Measurements from ENCODE around the gene PRICKLE1. TPM values are rescaled to one million over a fixed set of nuclear protein-coding genes. Genes with fewer than 3 reads are reported as not detected.

The PRICKLE1 gene
- total and polyA plus RNA-seq, 2 donors (not counting 3 experiments of a cell fraction or from before 2014, with no cell fraction given), result 34.3 to 86.0 TPM

GRCh38 chr12:42585154-42585840 lies 4.2 kb downstream of the PRICKLE1 start:
- CTCF ChIA-PET, result interaction anchor here (1.1 to 3.2 kb wide), 8 partner anchors 16 to 753 kb away, joined by 3 to 24 read pairs (median 4); no protein-coding TSS in a partner anchor
- Histone ChIP-seq H3K4me2 (ENCODE audit: insufficient read depth, low read length) (peak overlapping the region; percentile 98), H4K20me1 (replicated peaks; ENCODE audit: control insufficient read depth, extremely low read depth, insufficient read depth, low read length) (peaks cover 4% of the 10 kb centered on the region), H3K27me3 (ENCODE audit: control insufficient read depth in 2 of 2, insufficient read depth in 2 of 2, low read length in 2 of 2) (no peaks in the 10 kb centered on the region), H3K4me1 (ENCODE audit: control insufficient read depth, extremely low read depth, insufficient read depth, low read length) (peaks cover 66% of the 10 kb centered on the region), H3K9ac (replicated peaks; ENCODE audit: extremely low read depth, insufficient read depth, low read length) (peak overlapping the region; percentile 90), H3K9me3 (replicated peaks; ENCODE audit: control insufficient read depth, insufficient read depth, low read length) (no peaks in the 10 kb centered on the region), H3K79me2 (ENCODE audit: control insufficient read depth, insufficient read depth, low read length) (peaks cover 90% of the 10 kb centered on the region), H2AFZ (ENCODE audit: low read depth, low read length) (no peak overlapping the region), H3K4me3 (replicated peaks in 1 of 3; ENCODE audit: insufficient read depth in 1 of 3, low read depth in 1 of 3, low read length in 3 of 3) (peak overlapping the region in 1 of 3 experiments; percentile 99), H3K9me1 (replicated peaks; ENCODE audit: control insufficient read depth, extremely low read depth, insufficient read depth, low read length) (no peaks in the 10 kb centered on the region), H3K27ac (ENCODE audit: insufficient read depth, low read depth, low read length) (peak overlapping the region; percentile 23), H3K36me3 (ENCODE audit: control insufficient read depth in 2 of 2, extremely low read depth in 1 of 2, insufficient read depth in 2 of 2, low read length in 2 of 2) (peaks cover 0 to 11% of the 10 kb centered on the region in 2 experiments)
- no TSS peak for BruUV-seq (replicated peaks)
- intact Hi-C loops (cut with micrococcal nuclease), result no loop called here
- dilution Hi-C loops (cut with MboI; ENCODE audit: extremely low pct_ligation_motif_present, low sequenced_read_pairs), result loop anchor here (10.0 kb wide), 1 partner anchor 700 kb away; no protein-coding TSS in a partner anchor
- TF ChIP-seq POLR2A (IDR thresholded peaks at IDR 0.05; ENCODE audit: low read depth, low read length) (no peak), EZH2 (IDR thresholded peaks at IDR 0.05; ENCODE audit: borderline replicate concordance, low read depth, low read length, severe bottlenecking) (no peak), CTCF (IDR thresholded peaks at IDR 0.05; ENCODE audit: extremely low read depth in 1 of 2, insufficient read depth in 1 of 2, low read depth in 1 of 2, low read length in 2 of 2) (no peak), MAX (IDR thresholded peaks at IDR 0.05; ENCODE audit: insufficient read depth, insufficient read length) (no peak), POLR2AphosphoS5 (IDR thresholded peaks at IDR 0.05; ENCODE audit: insufficient read depth, low read depth, low read length) (no peak), FOS (IDR thresholded peaks at IDR 0.05; ENCODE audit: borderline replicate concordance, insufficient read depth, low read length) (no peak), GATA2 (IDR thresholded peaks at IDR 0.05; ENCODE audit: insufficient read depth, insufficient read length, low read depth, low read length) (no peak), MYC (IDR thresholded peaks at IDR 0.05; ENCODE audit: low read depth, low read length) (no peak), JUN (IDR thresholded peaks at IDR 0.05; ENCODE audit: borderline replicate concordance, insufficient read depth, insufficient read length, low read depth) (no peak)
- DNase-seq (ENCODE audit: low read depth, low spot score), result peak; percentile 36
- no peak for FAIRE-seq
- POLR2A ChIA-PET, result interaction anchor here (0.7 kb wide), 3 partner anchors 13 to 305 kb away, joined by 3 to 7 read pairs (median 4); no protein-coding TSS in a partner anchor

Measured in endothelial cell of umbilical vein (primary cell).